ENCODE data around the gene ASTN1. TPM values are rescaled to one million over a fixed set of nuclear protein-coding genes. Genes with fewer than 3 reads are reported as not detected.

The ASTN1 gene
- 3.6 and 4.1 TPM in 2 replicates for total RNA-seq (2014; rRNA removed; shearing (Covaris generic); ENCODE audit: low replicate concordance)

- no peak for DNase-seq (ENCODE audit: low read depth)
- in situ Hi-C loops (cut with HindIII; ENCODE audit: low pct_unique_long_range_greater_than_20kb, low sequenced_read_pairs) = no loop called here
Observed at GRCh38 chr1:177164380-177165068, at the start of gene ASTN1. TSS of gene ASTN1 (minus strand) at chr1:177164712. CDS start at chr1:177164676, 36 bp downstream.

DNA sequence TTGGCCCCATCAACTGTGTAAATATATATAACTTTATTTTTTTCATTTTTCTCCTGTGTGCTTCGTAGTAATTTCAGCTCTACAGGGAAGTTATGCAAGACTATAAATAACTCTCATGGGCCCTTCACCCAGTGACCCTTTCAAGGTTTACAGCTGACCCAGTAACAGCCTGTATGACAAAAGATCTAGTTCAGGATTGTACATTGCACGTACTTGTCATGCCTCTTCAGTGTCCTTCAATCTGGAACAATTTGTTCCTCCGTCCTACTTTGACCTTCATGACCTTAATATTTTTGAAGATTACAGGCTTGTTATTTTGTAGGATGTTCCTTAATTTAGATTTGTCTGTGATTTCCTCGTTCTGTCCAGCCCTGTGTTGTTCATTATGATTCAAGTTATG, 46.7 kb upstream of the ASTN1 start:
- DNase-seq (ENCODE audit: low read depth) = no peak
- in situ Hi-C loops (cut with HindIII; ENCODE audit: low pct_unique_long_range_greater_than_20kb, low sequenced_read_pairs) = no loop called here

GRCh38 chr1:177210071-177210470, 45.6 kb upstream of the ASTN1 start:
- peak; percentile 14 for DNase-seq (ENCODE audit: low read depth)
- in situ Hi-C loops (cut with HindIII; ENCODE audit: low pct_unique_long_range_greater_than_20kb, low sequenced_read_pairs) = no loop called here

GRCh38 chr1:177209357-177209756, 44.8 kb upstream of the ASTN1 start:
- in situ Hi-C loops (cut with HindIII; ENCODE audit: low pct_unique_long_range_greater_than_20kb, low sequenced_read_pairs) = no loop called here
- peak; percentile 97 for DNase-seq (ENCODE audit: low read depth)

GRCh38 chr1:177208920-177209319, 44.4 kb upstream of the ASTN1 start:
- in situ Hi-C loops (cut with HindIII; ENCODE audit: low pct_unique_long_range_greater_than_20kb, low sequenced_read_pairs) = no loop called here
- DNase-seq (ENCODE audit: low read depth) = no peak

GRCh38 chr1:177206831-177207355, 42.4 kb upstream of the ASTN1 start:
- in situ Hi-C loops (cut with HindIII; ENCODE audit: low pct_unique_long_range_greater_than_20kb, low sequenced_read_pairs) = no loop called here
- DNase-seq (ENCODE audit: low read depth) = no peak

DNA sequence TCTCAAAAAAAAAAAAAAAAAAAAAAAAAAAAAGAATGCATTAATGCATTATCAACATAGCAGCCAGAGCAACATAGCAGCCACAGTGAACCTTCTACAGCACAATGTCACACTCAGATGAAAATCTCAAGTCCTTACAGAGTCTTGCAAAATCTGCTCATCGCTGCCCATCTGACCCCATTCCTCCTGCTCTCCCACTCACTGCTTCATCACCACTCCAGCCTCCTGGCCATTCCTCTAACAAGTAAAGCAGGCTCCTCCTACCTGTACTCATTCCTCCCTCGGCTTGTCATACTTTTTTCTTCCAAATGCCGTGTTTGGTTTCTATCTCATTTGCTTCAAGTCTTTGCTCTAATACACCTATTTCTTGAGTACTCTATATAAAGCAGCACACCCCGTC, 35.8 kb upstream of the ASTN1 start:
- DNase-seq (ENCODE audit: low read depth) = no peak

GRCh38 chr1:177198243-177198642, 33.7 kb upstream of the ASTN1 start:
- in situ Hi-C loops (cut with HindIII; ENCODE audit: low pct_unique_long_range_greater_than_20kb, low sequenced_read_pairs) = no loop called here
- no peak for DNase-seq (ENCODE audit: low read depth)

More for the DNA sequence above, 35.8 kb upstream of the ASTN1 start:
- in situ Hi-C loops (cut with HindIII; ENCODE audit: low pct_unique_long_range_greater_than_20kb, low sequenced_read_pairs) = no loop called here

DNA sequence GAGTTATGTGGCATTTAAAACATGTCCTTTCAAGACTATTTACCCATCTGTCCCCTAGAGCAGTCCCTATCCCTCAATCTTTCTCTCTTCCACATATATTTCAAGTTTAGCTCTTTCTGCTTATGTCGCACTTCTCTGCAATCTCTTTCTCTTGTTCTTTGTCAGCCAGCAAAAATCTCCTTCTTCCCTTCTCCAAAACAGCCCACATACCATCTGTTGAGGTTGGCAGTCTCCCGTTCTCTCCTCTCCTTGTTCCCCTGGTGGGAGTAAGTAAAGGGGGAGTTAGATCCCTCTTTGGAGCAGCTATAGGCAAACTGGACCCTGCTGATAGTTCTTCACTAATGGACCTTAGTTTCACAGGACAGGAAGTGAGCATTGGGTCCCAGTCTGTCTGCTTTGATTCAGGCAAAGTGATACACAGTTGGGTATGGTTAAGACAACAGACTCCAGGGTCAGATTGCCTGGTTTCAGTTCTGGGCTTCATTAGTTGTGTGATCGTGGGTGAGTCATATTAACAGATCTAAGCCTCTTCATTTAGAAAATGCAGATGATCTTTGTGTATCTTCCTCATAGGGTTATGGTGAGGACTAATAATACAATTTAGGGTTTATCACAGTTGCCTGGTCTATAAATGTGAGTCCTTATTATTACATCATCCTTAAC, 25.9 kb upstream of the ASTN1 start:
- DNase-seq (ENCODE audit: low read depth) = no peak
- in situ Hi-C loops (cut with HindIII; ENCODE audit: low pct_unique_long_range_greater_than_20kb, low sequenced_read_pairs) = no loop called here

DNA sequence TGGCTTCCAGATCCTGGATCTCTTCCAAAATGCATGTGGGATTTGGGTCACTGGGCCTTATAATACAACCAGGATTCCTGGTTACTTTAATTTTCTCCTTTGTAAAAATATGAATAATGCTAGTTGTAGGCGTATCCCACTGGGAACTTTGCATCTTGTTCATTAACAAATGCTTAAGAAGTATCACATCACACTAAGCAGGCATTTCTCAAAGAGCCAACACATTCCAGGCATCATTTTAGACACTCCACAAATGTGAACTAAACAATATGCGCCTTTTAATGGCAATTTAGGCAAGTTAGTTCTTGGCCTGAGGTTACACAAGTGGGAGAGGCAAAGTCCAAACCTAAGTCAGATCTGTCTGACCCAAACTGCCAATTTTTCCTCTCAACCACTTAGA, 22.1 kb upstream of the ASTN1 start:
- in situ Hi-C loops (cut with HindIII; ENCODE audit: low pct_unique_long_range_greater_than_20kb, low sequenced_read_pairs) = no loop called here
- no peak for DNase-seq (ENCODE audit: low read depth)

DNA sequence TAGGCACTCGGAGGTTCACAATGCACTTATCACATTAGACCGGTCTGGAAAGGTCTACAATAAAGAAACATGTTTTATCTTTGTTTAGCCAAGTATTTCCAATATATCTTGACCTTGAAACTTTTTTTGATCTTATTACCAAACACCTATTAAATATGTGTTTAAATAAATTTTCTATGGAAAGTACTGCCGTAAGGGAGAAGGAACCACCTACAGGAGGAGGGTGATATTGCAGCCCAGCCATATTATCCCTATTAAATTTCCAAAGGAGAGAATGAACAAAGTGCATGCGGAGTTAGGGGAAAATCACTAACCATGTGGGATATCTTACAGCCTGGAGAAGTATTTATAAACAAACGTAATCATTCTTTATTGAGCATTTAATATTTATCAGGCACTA, 20.7 kb upstream of the ASTN1 start:
- in situ Hi-C loops (cut with HindIII; ENCODE audit: low pct_unique_long_range_greater_than_20kb, low sequenced_read_pairs) = no loop called here
- DNase-seq (ENCODE audit: low read depth) = no peak

- no peak for DNase-seq (ENCODE audit: low read depth)
- in situ Hi-C loops (cut with HindIII; ENCODE audit: low pct_unique_long_range_greater_than_20kb, low sequenced_read_pairs) = no loop called here
Observed at GRCh38 chr1:177183836-177184235, 19.3 kb upstream of the ASTN1 start.

- DNase-seq (ENCODE audit: low read depth) = peak; percentile 78
- in situ Hi-C loops (cut with HindIII; ENCODE audit: low pct_unique_long_range_greater_than_20kb, low sequenced_read_pairs) = no loop called here
Observed at GRCh38 chr1:177181631-177182291, 17.2 kb upstream of the ASTN1 start.

GRCh38 chr1:177181280-177181630, 16.7 kb upstream of the ASTN1 start:
- in situ Hi-C loops (cut with HindIII; ENCODE audit: low pct_unique_long_range_greater_than_20kb, low sequenced_read_pairs) = no loop called here
- DNase-seq (ENCODE audit: low read depth) = no peak

DNA sequence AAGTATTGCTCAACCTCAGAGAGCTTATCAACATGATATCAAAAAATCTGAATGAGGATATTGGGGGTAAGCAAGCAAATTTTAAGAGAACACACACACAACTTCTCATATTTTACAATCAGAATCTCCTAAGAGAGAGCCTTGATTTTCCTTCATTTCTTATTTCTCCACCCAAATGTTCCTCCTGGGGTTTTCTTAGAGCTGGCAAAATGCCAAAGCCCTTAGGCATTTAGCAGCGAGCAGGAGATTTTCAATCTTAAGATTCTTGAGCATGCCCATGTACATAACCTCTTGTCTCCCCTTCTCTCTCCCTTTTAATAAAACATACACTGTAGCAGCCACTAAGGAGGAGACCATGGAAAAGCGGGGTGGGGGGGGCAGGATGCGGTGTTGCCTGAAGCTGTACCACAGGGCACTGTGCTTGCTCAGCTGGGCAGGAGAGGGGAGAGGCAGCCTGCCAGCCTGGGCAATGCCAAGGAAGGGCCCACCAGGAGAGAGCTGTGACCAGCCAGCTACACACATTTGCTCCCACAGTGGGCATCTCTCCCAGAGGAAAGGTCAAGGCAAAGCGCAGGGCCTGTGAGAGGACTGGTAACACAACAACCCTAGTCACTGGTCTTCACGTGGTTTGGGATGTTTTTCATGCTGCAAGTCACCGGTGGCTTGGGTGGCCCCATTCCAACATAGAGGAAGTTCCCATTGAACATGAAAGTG, 10.6 kb upstream of the ASTN1 start:
- no peak for DNase-seq (ENCODE audit: low read depth)
- in situ Hi-C loops (cut with HindIII; ENCODE audit: low pct_unique_long_range_greater_than_20kb, low sequenced_read_pairs) = no loop called here

- in situ Hi-C loops (cut with HindIII; ENCODE audit: low pct_unique_long_range_greater_than_20kb, low sequenced_read_pairs) = no loop called here
- DNase-seq (ENCODE audit: low read depth) = no peak
Observed at GRCh38 chr1:177173976-177174375, 9.5 kb upstream of the ASTN1 start.

GRCh38 chr1:177172866-177173265, 8.4 kb upstream of the ASTN1 start:
- no peak for DNase-seq (ENCODE audit: low read depth)
- in situ Hi-C loops (cut with HindIII; ENCODE audit: low pct_unique_long_range_greater_than_20kb, low sequenced_read_pairs) = no loop called here

- in situ Hi-C loops (cut with HindIII; ENCODE audit: low pct_unique_long_range_greater_than_20kb, low sequenced_read_pairs) = no loop called here
- no peak for DNase-seq (ENCODE audit: low read depth)
Observed at GRCh38 chr1:177172272-177172671, 7.8 kb upstream of the ASTN1 start.
